Measurements from ENCODE around the gene ZBTB20.

Gene ZBTB20

GRCh38 chr3:114866430-114866829, 280.7 kb downstream of the ZBTB20 start:
- no peak for DNase-seq

GRCh38 chr3:114864970-114865369, 282.1 kb downstream of the ZBTB20 start:
- DNase-seq: no peak

- DNase-seq: no peak
Measured at GRCh38 chr3:114863848-114864247, 283.2 kb downstream of the ZBTB20 start.

GRCh38 chr3:114861666-114862065, 285.4 kb downstream of the ZBTB20 start:
- DNase-seq: no peak

GRCh38 chr3:114860531-114860930, 286.6 kb downstream of the ZBTB20 start:
- no peak for DNase-seq

- DNase-seq: no peak
Measured at GRCh38 chr3:114858329-114858728, 288.8 kb downstream of the ZBTB20 start.

- no peak for DNase-seq
Measured at GRCh38 chr3:114857299-114857701, 289.8 kb downstream of the ZBTB20 start.

- DNase-seq: no peak
Measured at GRCh38 chr3:114856835-114857234, 290.3 kb downstream of the ZBTB20 start.

- DNase-seq: no peak
Measured at GRCh38 chr3:114855839-114856238, 291.2 kb downstream of the ZBTB20 start.

- DNase-seq: no peak
Measured at GRCh38 chr3:114852966-114853365, 294.1 kb downstream of the ZBTB20 start.

GRCh38 chr3:114850898-114851297, 296.2 kb downstream of the ZBTB20 start:
- no peak for DNase-seq

GRCh38 chr3:114848643-114849350, 298.3 kb downstream of the ZBTB20 start:
- no peak for DNase-seq

- DNase-seq: no peak
Measured at GRCh38 chr3:114848082-114848481, 299.0 kb downstream of the ZBTB20 start.

GRCh38 chr3:114847564-114847963, 299.5 kb downstream of the ZBTB20 start:
- DNase-seq: no peak

GRCh38 chr3:114846779-114847178, 300.3 kb downstream of the ZBTB20 start:
- DNase-seq: no peak

GRCh38 chr3:114846252-114846651, 300.8 kb downstream of the ZBTB20 start:
- DNase-seq: no peak

GRCh38 chr3:114841515-114841914, 305.6 kb downstream of the ZBTB20 start:
- DNase-seq: no peak

GRCh38 chr3:114839476-114839875, 307.6 kb downstream of the ZBTB20 start:
- DNase-seq: no peak

GRCh38 chr3:114838025-114838424, 309.1 kb downstream of the ZBTB20 start:
- no peak for DNase-seq

GRCh38 chr3:114834175-114834940, 312.7 kb downstream of the ZBTB20 start:
- DNase-seq: no peak

- no peak for DNase-seq
Measured at GRCh38 chr3:114831861-114832260, 315.2 kb downstream of the ZBTB20 start.

GRCh38 chr3:114830652-114831051, 316.4 kb downstream of the ZBTB20 start:
- DNase-seq: no peak

GRCh38 chr3:114829783-114830182, 317.3 kb downstream of the ZBTB20 start:
- no peak for DNase-seq

- no peak for DNase-seq
Measured at GRCh38 chr3:114827495-114827894, 319.6 kb downstream of the ZBTB20 start.

- DNase-seq: no peak
Measured at GRCh38 chr3:114824014-114824413, 323.1 kb downstream of the ZBTB20 start.
